Hepatocyte (in vitro differentiated cells): ENCODE results near the gene ATP1A2.

ENCODE experiments used
- CTCF ChIP-seq: fragments of 200-600 bp; sonication (generic); IDR thresholded peaks from 2 replicates; pipeline ENCODE4 v1.5.1; 2016; ENCODE audit warnings: antibody characterized with exemption, mild to moderate bottlenecking; ENCODE audit not compliant: poor library complexity
- EZH2 ChIP-seq: fragments of 200-600 bp; sonication (generic); IDR thresholded peaks from 2 replicates; pipeline ENCODE4 v1.6.1; 2016; ENCODE audit warnings: antibody characterized with exemption, mild to moderate bottlenecking, borderline replicate concordance
- EZH2phosphoT487 ChIP-seq: fragments of 200-600 bp; sonication (generic); IDR thresholded peaks from one replicate; pipeline ENCODE4 v1.6.1; 2018; ENCODE audit warnings: antibody characterized with exemption, mild to moderate bottlenecking, low read depth, moderate library complexity; ENCODE audit not compliant: unreplicated experiment, severe bottlenecking

DNA sequence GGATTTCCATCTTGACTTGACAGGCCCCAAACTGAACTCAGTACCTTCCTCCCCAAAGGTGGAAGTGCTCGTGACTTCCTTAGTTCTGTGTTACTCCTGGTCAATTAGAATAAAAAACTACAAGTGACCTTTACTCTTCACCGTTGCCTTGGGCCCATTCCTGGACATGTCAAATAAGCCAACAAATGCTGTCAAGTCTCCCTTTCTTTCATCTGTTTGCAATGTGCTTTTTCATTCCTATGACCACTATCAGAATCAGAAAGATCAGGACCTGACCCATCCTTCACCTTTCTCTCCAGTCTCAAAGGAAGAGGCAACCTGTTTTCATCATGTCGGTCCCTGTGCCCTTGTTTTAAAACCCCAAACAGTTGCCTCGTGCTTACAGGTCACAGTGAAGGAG lies 40.7 kb upstream of the ATP1A2 start:
- no peak for TF ChIP-seq CTCF
- no peak for TF ChIP-seq EZH2
- no peak for TF ChIP-seq EZH2phosphoT487
